AG10803 (cell line): ENCODE data around the gene PSMB7.

Source experiments
- DNase-seq: peaks from one replicate; pipeline ENCODE4 v3.0.0; 2010; ENCODE audit warnings: low read depth
- H3K4me3 ChIP-seq: 2 replicates; pipeline ENCODE4 v1.5.1; 2011; ENCODE audit warnings: mild to moderate bottlenecking, low read length, control low read depth
- TF ChIP-seq, protein P1 (sequence below): conservative IDR thresholded peaks from 2 replicates; pipeline ENCODE4 v1.5.1; 2011; ENCODE audit warnings: mild to moderate bottlenecking, low read length, control low read depth, inconsistent platforms

The PSMB7 gene

DNA sequence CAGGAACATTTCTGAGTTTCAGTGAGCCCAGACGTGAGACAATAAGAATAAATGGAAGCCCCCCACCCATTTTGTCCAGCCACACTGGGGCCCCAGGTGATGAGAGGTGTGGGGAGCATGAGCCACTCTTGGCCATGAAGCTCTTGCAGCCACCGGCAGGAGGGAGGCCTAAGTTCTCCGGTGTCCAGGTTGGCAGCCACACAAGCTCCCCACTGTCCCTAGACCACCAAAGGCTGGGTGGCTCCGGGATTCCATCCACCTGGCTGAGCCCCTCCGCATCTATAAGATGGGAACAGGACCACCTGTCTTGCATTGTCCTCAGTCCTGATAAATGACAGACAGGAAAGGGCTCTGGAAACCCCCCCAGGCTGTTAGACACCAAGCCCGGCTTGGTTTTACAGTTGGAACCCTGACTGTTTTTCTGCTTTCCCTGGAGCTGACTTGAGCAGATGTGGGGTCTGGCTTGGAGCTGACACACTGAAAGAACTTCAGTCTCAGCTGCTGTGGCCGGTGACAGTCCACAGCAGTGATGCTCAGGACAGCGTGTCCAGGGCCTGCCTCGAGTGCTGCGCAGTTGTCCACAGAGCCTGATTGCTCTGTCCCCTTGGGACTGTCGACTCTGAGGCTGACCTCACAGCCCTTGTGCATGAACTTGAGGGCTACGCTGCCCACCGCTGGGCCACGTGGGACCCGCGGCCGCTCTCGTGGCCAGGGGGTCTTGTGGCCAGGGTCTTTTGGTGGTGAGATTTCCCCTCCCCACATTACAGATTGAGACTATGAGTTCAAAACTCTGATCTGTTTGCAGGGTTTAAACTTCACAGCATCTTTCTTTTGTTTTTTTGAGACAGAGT lies 74.8 kb downstream of the PSMB7 start:
- TF ChIP-seq, protein P1, sequence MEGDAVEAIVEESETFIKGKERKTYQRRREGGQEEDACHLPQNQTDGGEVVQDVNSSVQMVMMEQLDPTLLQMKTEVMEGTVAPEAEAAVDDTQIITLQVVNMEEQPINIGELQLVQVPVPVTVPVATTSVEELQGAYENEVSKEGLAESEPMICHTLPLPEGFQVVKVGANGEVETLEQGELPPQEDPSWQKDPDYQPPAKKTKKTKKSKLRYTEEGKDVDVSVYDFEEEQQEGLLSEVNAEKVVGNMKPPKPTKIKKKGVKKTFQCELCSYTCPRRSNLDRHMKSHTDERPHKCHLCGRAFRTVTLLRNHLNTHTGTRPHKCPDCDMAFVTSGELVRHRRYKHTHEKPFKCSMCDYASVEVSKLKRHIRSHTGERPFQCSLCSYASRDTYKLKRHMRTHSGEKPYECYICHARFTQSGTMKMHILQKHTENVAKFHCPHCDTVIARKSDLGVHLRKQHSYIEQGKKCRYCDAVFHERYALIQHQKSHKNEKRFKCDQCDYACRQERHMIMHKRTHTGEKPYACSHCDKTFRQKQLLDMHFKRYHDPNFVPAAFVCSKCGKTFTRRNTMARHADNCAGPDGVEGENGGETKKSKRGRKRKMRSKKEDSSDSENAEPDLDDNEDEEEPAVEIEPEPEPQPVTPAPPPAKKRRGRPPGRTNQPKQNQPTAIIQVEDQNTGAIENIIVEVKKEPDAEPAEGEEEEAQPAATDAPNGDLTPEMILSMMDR: no peak
- no peak for DNase-seq
- no peak overlapping the region for H3K4me3 ChIP-seq

DNA sequence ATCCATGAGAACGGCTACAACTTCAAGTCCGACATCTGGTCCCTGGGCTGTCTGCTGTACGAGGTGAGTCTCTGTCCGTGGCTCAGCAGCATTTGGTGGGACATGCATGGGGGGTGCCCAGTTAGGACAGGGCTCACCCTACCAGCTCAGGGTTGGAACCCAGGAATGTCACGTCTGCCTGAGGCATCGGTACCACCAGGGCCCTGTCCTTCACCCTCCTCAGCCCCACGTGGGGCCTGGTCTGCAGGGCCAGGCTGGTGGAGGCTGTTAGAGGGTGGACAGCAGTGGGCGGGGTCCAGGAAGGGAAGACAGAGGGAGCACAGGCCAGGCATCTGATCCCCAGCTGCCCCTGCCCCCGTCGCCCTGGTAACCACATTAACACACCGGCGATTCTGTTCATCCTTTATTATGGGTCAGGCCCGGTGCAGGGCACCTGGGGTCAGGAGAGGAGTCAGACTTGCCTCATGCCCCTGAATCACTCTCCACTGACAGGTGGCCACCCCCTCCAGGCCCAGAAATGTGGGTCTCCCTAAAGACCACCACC lies 75.6 kb downstream of the PSMB7 start:
- H3K4me3 ChIP-seq: no peak overlapping the region
- TF ChIP-seq, protein P1: no peak
- no peak for DNase-seq

DNA sequence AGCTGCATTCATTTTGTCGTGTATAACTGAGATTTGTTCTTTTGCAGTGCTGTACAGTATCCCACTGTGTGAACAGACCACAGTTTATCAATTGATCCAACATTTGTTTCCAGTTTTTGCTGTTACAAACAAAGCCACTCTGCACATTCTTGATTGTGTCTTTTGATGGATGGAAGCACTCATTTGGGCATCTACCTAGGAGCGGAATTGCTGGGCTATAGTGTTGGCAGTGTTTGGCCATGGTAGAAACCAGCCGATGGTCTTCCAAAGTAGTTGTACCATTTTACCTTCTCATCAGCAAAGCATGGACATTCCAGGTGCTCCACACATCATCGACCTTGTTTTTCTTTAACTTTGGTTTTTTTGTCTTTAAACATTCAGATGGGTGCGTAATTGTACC lies 77.7 kb downstream of the PSMB7 start:
- no peak for DNase-seq
- no peak overlapping the region for H3K4me3 ChIP-seq
- TF ChIP-seq, protein P1: no peak

DNA sequence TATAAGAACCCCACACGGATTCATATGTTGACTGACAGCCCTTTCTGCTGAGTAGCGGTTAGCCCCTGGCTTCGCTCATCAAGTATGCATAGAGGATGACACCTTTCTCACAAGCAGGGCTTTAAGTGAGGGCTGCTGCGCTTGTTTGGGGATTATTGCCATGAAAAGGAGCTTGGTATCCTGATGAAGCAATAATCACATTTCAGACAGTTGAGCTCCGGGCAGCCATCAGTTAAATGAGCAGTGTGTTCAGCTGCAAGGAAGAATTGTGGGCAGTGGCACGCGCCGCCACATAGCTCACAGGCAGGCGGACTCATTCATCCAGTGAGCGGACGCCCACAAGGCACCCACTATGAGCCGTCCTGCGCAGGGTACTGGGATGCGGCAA lies 79.9 kb downstream of the PSMB7 start:
- no peak overlapping the region for H3K4me3 ChIP-seq
- DNase-seq: no peak
- TF ChIP-seq, protein P1: no peak

DNA sequence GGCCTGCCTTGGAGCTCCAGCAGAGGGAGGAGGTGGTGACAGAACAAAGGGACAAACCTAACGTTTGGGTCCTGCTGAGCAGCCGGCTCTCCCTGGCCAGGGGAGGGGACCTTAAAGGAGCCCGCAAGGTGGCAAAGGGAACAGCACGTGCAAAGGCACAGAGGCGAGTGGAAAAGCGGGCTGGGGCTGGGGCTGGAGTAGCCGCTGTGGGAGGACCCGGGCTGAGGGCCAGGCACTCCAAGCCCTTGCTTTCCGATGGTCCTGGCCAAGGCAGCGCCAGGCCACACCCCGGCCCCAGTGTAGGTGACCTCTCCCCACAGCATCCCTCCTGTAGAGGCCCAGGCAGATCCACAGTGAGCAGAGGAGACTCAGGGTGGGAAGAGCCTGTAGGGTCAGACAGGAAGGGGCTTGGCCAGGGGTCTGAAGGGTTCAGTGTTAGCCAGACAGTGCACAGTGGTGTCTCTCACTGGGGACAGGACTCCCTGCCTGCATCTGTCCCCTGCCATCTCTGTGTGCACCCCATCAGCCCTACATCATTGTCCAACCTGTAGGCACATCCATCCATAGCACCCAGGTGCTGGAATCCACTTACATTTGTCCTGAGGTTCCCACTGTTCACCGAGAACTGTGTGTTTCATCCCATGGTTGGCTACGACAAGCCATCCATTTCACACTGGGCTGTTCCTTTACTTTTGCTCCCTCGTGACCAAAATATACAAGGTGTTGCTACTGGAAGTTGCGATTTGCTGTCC lies 80.5 kb downstream of the PSMB7 start:
- TF ChIP-seq, protein P1: no peak
- no peak for DNase-seq
- no peak overlapping the region for H3K4me3 ChIP-seq

DNA sequence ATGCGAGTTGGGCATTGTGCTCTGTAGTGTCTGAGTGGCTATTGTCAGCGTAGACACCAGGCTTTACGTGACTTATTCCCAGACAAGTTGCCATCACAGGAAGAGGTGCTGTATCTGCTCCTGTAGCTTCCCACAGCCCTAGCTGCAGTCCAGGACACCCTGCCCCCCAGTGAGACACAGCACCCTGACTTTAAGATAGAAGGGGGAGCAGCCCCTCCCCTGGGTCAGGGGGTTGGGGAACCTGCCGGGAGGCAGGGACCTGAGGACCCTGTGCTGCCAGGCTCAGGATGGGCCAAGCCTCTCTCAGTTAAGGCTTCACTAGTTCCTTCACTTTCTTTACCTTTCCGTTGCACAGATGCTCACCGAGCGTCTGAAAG lies 82.1 kb downstream of the PSMB7 start:
- TF ChIP-seq, protein P1: no peak
- DNase-seq: no peak
- H3K4me3 ChIP-seq: no peak overlapping the region
